SU-DHL-6 (cell line): ENCODE measurements around the gene PREX1.

Experiments
- H2AFZ ChIP-seq: fragments of 200-600 bp; sonication (generic); 2 replicates; pipeline ENCODE4 v1.6.1; 2014; ENCODE audit warnings: low read depth, mild to moderate bottlenecking, moderate library complexity, mixed read lengths, antibody characterized with exemption, low read length; ENCODE audit not compliant: severe bottlenecking
- H3F3A ChIP-seq: fragments of 200-600 bp; shearing (Covaris generic); 2 replicates; pipeline ENCODE4 v1.6.0; 2016; ENCODE audit warnings: antibody characterized with exemption, mild to moderate bottlenecking; ENCODE audit not compliant: insufficient read depth
- H3K27ac ChIP-seq: fragments of 200-600 bp; sonication (generic); 2 replicates; pipeline ENCODE4 v1.5.1; 2016; ENCODE audit warnings: low read depth, mild to moderate bottlenecking, low read length, moderate library complexity, mixed read lengths
- H3K27me3 ChIP-seq: fragments of 200-600 bp; sonication (generic), shearing (Covaris generic); 2 replicates; pipeline ENCODE4 v1.6.0; 2014; ENCODE audit warnings: mild to moderate bottlenecking, low read length
- H3K36me3 ChIP-seq: fragments of 200-600 bp; sonication (generic); 2 replicates; pipeline ENCODE4 v1.6.1; 2014; ENCODE audit warnings: mild to moderate bottlenecking, low read length, mixed read lengths
- H3K4me2 ChIP-seq: fragments of 300-600, 200-600 bp; shearing (Covaris generic), sonication (generic); 2 replicates; pipeline ENCODE4 v1.6.0; 2014; ENCODE audit warnings: low read length, low read depth, mild to moderate bottlenecking; ENCODE audit not compliant: poor library complexity, severe bottlenecking
- H3K4me3 ChIP-seq: fragments of 200-600 bp; sonication (generic); 2 replicates; pipeline ENCODE4 v1.5.1; 2014; ENCODE audit warnings: antibody characterized with exemption, low read length, mild to moderate bottlenecking, mixed read lengths; ENCODE audit not compliant: insufficient read depth, poor library complexity, severe bottlenecking
- H3K79me2 ChIP-seq: fragments of 200-600 bp; sonication (generic); 2 replicates; pipeline ENCODE4 v1.6.1; 2014; ENCODE audit warnings: mild to moderate bottlenecking, low read length, moderate library complexity; ENCODE audit not compliant: insufficient read depth
- H3K9ac ChIP-seq: fragments of 200-600 bp; sonication (generic); 2 replicates; pipeline ENCODE4 v1.7.0; 2014; ENCODE audit warnings: mild to moderate bottlenecking, low read length
- H3K9me2 ChIP-seq: fragments of 200-600 bp; sonication (generic); replicated peaks from 2 replicates; pipeline ENCODE4 v1.6.1; 2014; ENCODE audit warnings: low read length; ENCODE audit not compliant: insufficient read depth
- H3K9me3 ChIP-seq: fragments of 200-600 bp; sonication (generic); 2 replicates; pipeline ENCODE4 v1.6.1; 2014; ENCODE audit warnings: low read length, mixed read lengths; ENCODE audit not compliant: insufficient read depth
- H4K20me1 ChIP-seq: fragments of 200-600 bp; sonication (generic); 2 replicates; pipeline ENCODE4 v1.6.1; 2014; ENCODE audit warnings: low read depth, mild to moderate bottlenecking, antibody characterized with exemption, low read length, moderate library complexity, mixed read lengths
- CTCF ChIP-seq: fragments of 200-600 bp; sonication (generic); IDR thresholded peaks from one replicate; pipeline ENCODE4 v1.5.1; 2017; ENCODE audit warnings: antibody characterized with exemption, mild to moderate bottlenecking, low read length, moderate library complexity; ENCODE audit not compliant: insufficient read depth, poor library complexity, severe bottlenecking
- EZH2phosphoT487 ChIP-seq: fragments of 200-600 bp; sonication (generic), shearing (Covaris generic); conservative IDR thresholded peaks from 2 replicates; pipeline ENCODE4 v1.6.1; 2018; ENCODE audit warnings: mild to moderate bottlenecking, antibody characterized with exemption, low read length, moderate library complexity, mixed read lengths

PREX1 gene

GRCh38 chr20:48830826-48831318 is 3.1 kb upstream of the PREX1 start:
- no peak overlapping the region for H3K4me2 ChIP-seq

GRCh38 chr20:48829940-48830339 is 2.1 kb upstream of the PREX1 start:
- H3K79me2 ChIP-seq, result no peaks in the 10 kb centered on the region
- H3K27me3 ChIP-seq, result no peaks in the 10 kb centered on the region; the same call in 1 of the 2 replicates
- no peak overlapping the region for H3K27ac ChIP-seq
- H3K4me2 ChIP-seq, result no peak overlapping the region
- no peaks in the 10 kb centered on the region for H4K20me1 ChIP-seq
- H3K36me3 ChIP-seq, result no peaks in the 10 kb centered on the region
- no peak overlapping the region for H3K4me3 ChIP-seq
- TF ChIP-seq EZH2phosphoT487 (no peak), CTCF (no peak)
- H3K9me3 ChIP-seq, result no peaks in the 10 kb centered on the region
- no peak overlapping the region for H2AFZ ChIP-seq
- no peak overlapping the region for H3K9ac ChIP-seq
- H3F3A ChIP-seq, result no peaks in the 10 kb centered on the region
- no peaks in the 10 kb centered on the region for H3K9me2 ChIP-seq

More at GRCh38 chr20:48830826-48831318, 3.1 kb upstream of the PREX1 start:
- TF ChIP-seq CTCF, result no peak
- TF ChIP-seq EZH2phosphoT487, result no peak
- H3K79me2 ChIP-seq, result no peaks in the 10 kb centered on the region
- H3K27ac ChIP-seq, result no peak overlapping the region
- H4K20me1 ChIP-seq, result no peaks in the 10 kb centered on the region
- no peak overlapping the region for H3K4me3 ChIP-seq
- H2AFZ ChIP-seq, result no peak overlapping the region
- no peaks in the 10 kb centered on the region for H3F3A ChIP-seq
- no peaks in the 10 kb centered on the region for H3K9me2 ChIP-seq
- no peaks in the 10 kb centered on the region for H3K36me3 ChIP-seq
- H3K9ac ChIP-seq, result no peak overlapping the region
- no peaks in the 10 kb centered on the region for H3K9me3 ChIP-seq
- H3K27me3 ChIP-seq, result no peaks in the 10 kb centered on the region

GRCh38 chr20:48828734-48829460 is 1.1 kb upstream of the PREX1 start:
- Histone ChIP-seq H3K27me3 (no peaks in the 10 kb centered on the region; the same call in 1 of the 2 replicates), H3K4me2 (no peak overlapping the region), H3K79me2 (no peaks in the 10 kb centered on the region), H4K20me1 (no peaks in the 10 kb centered on the region), H3K36me3 (no peaks in the 10 kb centered on the region), H3F3A (no peaks in the 10 kb centered on the region), H3K9me2 (no peaks in the 10 kb centered on the region), H3K9me3 (no peaks in the 10 kb centered on the region), H2AFZ (no peak overlapping the region), H3K27ac (no peak overlapping the region), H3K4me3 (no peak overlapping the region), H3K9ac (no peak overlapping the region)
- TF ChIP-seq CTCF, result no peak
- no peak for TF ChIP-seq EZH2phosphoT487
